Spleen (tissue), 7 donors: ENCODE results near the gene ZC3H18.

Source experiments
- POLR2AphosphoS5 ChIP-seq, 3 donors: sonication (generic); formaldehyde crosslinking; IDR thresholded peaks; one replicate each; pipeline ENCODE4 v1.5.1; 2017; ENCODE audit warnings: antibody characterized with exemption in 3 of 3
- TF ChIP-seq, protein P1 (sequence below), 11 experiments: fragments of 200-600 bp in 7 of 11; fragments of 450-650 bp in 4 of 11; sonication (generic) in 4 of 11; IDR thresholded peaks in 8 of 11; conservative IDR thresholded peaks in 3 of 11; 1 replicate in 7 of 11; 2 replicates in 4 of 11; pipeline versions ENCODE4 v1.4.0 to v1.8.0; 2016 to 2021; ENCODE audit warnings: antibody characterized with exemption in 11 of 11, inconsistent platforms in 4 of 11, mild to moderate bottlenecking in 1 of 11
- donor health status: DM: no; HTN: no; CAD: no; lungs with moderate emphysema.
- donor health status: DM: no; HTN: no; CAD: no.
- donor health status: DM: no; HTN: no; CAD: no.

DNA sequence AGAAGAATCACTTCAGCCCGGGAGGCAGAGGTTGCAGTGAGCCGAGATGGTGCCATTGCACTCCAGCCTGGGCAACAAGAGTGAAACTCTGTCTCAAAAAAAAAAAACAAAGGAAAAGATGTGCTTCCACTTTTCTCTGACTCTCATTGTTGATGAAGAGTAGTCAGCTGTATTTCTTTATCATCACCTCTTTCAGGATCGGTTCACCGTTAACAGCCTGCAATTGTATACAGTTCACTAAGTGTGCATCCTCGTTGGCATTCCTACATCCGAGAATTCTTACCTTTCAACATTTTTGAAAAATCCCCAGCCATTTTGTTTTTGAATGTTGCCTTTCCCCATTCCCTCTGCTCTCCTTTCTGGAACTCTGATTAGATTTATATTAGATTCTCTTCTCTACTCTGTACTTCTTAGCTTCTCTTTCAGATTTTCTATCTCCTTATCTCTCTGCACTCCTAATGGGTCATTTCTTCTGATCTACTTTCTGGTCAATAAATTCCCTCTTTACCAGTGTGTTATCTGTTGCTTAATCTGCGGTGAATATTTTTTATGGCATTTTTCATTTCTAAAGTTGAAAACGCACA is 26.9 kb upstream of the ZC3H18 start:
- TF ChIP-seq, protein P1, sequence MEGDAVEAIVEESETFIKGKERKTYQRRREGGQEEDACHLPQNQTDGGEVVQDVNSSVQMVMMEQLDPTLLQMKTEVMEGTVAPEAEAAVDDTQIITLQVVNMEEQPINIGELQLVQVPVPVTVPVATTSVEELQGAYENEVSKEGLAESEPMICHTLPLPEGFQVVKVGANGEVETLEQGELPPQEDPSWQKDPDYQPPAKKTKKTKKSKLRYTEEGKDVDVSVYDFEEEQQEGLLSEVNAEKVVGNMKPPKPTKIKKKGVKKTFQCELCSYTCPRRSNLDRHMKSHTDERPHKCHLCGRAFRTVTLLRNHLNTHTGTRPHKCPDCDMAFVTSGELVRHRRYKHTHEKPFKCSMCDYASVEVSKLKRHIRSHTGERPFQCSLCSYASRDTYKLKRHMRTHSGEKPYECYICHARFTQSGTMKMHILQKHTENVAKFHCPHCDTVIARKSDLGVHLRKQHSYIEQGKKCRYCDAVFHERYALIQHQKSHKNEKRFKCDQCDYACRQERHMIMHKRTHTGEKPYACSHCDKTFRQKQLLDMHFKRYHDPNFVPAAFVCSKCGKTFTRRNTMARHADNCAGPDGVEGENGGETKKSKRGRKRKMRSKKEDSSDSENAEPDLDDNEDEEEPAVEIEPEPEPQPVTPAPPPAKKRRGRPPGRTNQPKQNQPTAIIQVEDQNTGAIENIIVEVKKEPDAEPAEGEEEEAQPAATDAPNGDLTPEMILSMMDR (IDR thresholded peaks at IDR 0.05 in 8 of 11, conservative IDR thresholded peaks at IDR 0.05 in 3 of 11): no peak
- TF ChIP-seq POLR2AphosphoS5 (IDR thresholded peaks at IDR 0.05): no peak
